Dedifferentiated amniotic fluid mesenchymal stem cell (primary cell): ENCODE measurements around the gene SPINK4.

Experiments
- DNase-seq: peaks from one replicate; pipeline ENCODE4 v3.0.0-alpha.2; 2016; ENCODE audit errors: extremely low spot score

The SPINK4 gene

DNA sequence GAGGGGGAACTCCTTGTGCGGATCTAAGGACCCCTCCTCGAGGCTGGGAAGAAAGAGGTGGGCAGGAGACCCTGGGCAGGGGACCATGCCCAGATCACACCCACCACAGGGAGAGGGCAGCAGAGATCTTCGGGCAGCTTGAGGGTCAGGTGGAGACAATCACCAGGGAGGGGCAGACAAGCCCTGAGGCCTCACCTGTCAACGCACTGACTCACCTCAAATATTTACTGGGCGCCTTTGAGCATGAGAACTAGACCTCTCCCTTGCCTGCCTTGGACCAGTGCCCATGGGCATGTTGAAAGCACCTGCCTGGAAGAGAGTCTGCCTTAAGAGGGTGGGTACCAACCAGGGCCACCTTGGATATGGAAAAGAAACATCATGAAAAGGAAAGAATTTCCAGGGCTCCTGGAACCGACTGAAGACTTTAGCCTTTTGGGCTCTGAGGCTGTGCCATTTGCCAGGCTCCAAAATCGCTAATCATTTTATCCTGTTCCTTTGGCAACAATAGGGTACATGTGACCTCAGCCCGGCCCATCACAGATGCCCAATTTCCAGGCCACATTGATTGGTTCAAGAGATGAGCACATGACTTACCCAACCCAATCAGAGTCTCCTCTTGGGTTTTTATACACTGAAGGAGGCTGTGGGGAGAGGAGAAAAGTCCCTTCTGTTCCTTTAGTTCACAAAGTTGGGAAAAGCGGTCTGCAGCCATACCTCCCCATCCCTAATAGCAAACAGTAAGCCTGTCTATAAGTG lies 10.4 kb upstream of the SPINK4 start:
- no peak for DNase-seq

DNA sequence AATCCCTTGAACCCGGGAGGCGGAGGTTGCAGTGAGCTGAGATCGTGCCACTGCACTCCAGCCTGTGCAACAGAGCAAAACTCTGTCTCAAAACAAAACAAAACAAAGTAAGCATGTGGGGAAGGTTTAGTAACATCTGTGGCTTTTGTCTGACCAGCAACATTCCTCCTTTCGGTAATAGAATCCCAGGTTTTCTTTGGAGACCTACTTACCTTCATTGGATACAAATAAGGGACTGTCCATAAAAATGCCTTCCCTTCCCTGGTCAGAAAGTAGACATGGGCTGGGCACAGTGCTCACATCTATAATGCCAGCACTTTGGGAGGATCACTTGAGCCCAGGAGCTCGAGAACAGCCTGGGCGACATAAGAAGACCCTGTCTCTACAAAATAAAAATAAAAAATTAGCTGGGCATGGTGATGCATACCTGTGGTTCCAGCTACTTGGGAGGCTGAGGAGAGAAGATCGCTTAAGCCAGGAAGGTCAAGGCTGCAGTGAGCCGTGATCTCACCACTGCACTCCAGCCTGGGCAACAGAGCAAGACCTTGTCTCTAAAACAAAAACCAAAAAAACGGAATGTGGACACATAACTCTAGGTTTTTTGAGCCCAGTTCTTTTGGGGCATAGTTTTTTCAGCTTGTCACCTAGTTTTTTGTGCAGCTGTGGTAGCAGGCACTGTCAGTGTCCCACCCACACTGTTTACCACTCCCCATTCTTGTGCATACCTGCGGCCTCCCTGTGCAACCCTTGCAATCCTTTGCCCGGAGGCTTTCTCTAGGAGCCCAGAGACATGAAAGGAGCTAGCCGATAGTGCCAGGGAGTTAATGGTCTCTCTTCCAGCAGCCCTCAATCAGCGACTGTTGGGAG lies 9.0 kb upstream of the SPINK4 start:
- no peak for DNase-seq

DNA sequence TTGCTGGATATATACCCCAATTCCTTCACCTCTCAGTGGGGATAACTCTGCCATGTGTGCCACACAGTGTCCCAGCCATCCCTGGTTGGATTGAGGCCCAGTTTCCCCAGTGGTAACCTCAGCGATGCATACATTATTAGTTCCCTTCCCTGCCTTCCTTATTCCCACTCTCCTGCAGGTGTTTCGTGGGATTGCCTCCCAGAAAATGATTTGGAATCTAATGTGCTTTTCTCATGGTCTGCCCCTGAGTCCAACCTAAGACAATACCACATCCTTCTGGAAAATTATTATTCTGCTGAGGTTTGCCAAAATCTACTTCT lies 8.4 kb upstream of the SPINK4 start:
- no peak for DNase-seq

- DNase-seq, result no peak
Measured at GRCh38 chr9:33232815-33233214, 7.2 kb upstream of the SPINK4 start.

DNA sequence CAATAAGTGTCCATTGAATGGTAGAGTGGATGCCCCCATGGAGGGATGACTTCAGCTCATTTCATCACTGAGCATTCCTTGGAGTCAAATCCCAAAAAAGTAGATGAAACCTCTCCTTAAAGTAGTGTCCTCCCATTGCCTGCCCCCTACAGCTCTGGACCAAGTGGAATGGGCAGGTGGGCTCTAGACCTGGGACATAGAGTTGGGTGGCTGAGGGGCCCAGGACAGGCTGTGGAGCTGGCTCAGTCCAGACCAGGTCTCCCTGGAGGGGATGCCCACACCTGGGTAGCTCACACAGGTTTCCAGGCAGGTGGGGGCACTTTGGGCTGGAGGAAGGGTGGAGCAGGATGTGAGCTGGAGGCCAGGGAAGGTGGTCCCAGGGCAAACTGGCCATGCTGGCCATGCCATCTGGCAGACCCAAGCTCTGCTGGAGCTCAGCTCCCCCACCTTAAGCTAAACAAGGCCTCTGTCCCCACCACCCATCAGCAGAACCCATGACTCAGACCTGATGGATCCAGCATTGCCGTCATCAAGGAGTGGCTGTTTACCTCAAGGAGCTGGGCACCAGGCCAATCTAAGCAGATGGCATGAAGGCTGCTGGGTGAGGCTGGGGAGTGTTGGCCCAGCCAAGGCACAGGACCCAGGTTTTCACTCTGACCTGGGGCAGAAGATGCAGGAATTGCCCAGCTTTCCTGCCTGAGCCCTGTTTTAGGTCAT lies 6.2 kb upstream of the SPINK4 start:
- DNase-seq, result peak; percentile 58

DNA sequence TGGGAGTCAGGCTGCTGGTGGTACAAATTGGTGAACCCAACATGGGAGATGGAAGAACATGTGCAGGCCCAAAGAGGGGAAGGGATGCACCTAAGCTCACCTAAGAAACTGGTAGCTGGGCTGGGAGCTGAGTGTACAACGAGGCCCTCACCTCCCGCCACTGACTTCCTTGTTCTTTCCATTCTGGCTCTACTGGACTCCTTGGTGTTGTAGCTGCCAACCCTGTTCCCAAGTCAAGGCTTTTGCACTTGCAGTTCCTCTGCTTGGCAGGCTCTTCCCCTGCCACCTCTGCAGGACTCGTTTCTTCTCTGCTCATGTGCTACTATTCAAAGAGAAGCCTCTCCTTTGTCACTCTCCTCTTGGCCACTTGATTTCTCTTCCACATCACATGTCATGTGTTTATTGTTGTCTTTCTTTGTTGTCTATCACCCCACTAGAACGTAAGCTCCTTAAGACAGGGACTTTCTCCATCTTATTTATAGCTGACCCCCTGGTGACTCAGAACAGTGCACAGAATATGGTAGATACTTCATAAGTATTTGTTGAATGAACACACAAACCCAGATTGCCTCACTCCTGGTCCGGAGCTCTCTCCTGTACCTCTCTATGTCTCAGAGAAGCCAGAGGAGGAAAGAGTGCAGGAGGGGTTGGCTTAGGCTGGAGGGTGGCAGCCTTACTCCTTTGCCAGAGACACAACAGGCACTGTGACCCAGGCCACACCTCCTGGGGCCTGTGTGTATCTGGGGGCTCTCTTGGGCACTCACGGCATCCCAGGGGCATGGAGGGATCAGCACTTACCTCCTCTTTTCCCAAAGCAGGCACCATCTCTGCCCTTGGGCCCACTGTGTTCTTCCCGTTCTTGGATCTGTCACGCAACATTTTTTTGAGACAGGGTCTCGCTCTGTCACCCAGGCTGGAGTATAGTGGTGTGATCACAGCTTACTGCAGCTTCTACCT lies 5.2 kb upstream of the SPINK4 start:
- no peak for DNase-seq

- DNase-seq, result no peak
Measured at GRCh38 chr9:33236571-33236970, 3.4 kb upstream of the SPINK4 start.

GRCh38 chr9:33241298-33241697 lies 1.3 kb downstream of the SPINK4 start:
- no peak for DNase-seq

GRCh38 chr9:33242609-33243134 lies 2.7 kb downstream of the SPINK4 start:
- no peak for DNase-seq

GRCh38 chr9:33244137-33244784 lies 4.3 kb downstream of the SPINK4 start:
- no peak for DNase-seq

GRCh38 chr9:33245341-33245740 lies 5.4 kb downstream of the SPINK4 start:
- no peak for DNase-seq

- DNase-seq, result no peak
Measured at GRCh38 chr9:33246269-33246860, 6.4 kb downstream of the SPINK4 start.

DNA sequence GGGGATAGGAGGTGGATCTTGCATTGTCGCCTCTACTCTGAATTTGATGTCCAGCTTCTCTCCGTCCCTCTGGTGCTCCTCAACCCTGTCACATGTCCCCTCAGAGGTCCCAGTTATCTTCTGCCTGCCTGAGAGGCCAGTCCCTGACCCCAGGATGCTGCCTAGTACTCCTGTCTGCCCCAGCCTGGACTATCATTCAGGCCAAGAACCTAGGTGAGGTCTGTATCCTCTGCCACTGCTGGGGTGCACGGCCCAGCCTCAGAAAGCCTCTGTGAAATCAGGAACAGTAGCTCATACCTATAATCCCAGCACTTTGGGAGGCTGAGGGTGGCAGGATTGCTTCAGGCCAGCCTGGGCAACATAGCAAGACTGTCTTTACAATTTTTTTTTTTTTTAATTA lies 8.6 kb downstream of the SPINK4 start:
- DNase-seq, result no peak

GRCh38 chr9:33249087-33249658 lies 9.2 kb downstream of the SPINK4 start:
- no peak for DNase-seq

- no peak for DNase-seq
Measured at GRCh38 chr9:33249983-33250382, 10.0 kb downstream of the SPINK4 start.

DNA sequence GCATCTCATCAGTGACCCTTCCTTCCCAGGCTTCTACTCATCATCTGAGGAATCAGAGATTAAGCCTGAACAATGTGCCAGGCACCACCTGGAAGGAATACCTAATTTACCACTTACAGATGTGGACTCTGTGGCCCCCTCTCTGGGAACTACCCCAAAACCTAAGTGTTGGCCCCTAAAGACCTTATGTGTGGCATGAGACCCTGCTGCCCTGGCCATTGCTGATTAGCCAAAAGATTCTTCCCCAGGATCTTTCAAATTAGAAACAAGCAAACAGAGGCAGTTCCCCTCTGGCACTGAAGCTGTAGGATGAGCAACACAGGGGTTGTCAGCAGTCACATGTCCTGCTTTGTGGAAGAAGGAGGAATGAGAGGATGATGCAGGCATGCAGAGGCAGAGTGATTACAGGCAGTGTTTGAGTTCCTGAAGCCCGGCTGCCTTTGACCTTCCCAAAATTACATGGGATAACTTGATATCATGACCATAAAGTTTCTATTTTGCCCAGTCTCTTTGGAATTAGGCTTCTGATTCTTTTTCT lies 10.6 kb downstream of the SPINK4 start:
- peak; percentile 32 for DNase-seq

DNA sequence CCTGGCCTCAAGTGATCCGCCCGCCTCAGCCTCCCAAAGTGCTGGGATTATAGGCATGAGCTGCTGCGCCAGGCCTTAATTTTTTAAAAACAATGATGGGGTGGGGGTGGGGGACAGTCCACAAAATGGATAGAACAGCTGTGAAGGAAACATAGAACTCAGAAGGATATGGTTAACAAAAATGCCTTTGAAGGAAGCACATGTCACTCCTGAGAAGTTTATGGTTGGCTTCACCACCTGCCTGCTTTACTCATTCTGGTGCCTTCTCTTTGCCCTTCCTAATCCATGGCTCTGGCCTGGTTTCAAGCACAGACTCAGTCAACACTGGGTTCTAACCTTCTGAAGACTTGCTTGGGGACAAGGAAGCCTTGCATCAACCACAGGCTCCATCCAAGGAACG lies 14.2 kb downstream of the SPINK4 start:
- DNase-seq, result no peak

- no peak for DNase-seq
Measured at GRCh38 chr9:33255014-33255413, 15.0 kb downstream of the SPINK4 start.

GRCh38 chr9:33255471-33255870 lies 15.5 kb downstream of the SPINK4 start:
- DNase-seq, result no peak

- DNase-seq, result no peak
Measured at GRCh38 chr9:33256236-33256635, 16.3 kb downstream of the SPINK4 start.
